ENCODE measurements around the gene PRKACA.

Gene PRKACA

GRCh38 chr19:14117668-14118164 is at the start of gene PRKACA:
TSS of gene PRKACA (minus strand) at chr19:14117762. CDS start at chr19:14117547, 215 bp downstream.
- intact Hi-C loops (cut with DNase I), result loop anchor here (5.0 kb wide), 1 partner anchor 35 kb away; no protein-coding TSS in a partner anchor
- peak; percentile 98 to 100 (median 100) for DNase-seq

- intact Hi-C loops (cut with DNase I), result no loop called here
- DNase-seq, result no peak
These were observed 49.5 kb upstream of the PRKACA start for GRCh38 chr19:14166999-14167575.

DNA sequence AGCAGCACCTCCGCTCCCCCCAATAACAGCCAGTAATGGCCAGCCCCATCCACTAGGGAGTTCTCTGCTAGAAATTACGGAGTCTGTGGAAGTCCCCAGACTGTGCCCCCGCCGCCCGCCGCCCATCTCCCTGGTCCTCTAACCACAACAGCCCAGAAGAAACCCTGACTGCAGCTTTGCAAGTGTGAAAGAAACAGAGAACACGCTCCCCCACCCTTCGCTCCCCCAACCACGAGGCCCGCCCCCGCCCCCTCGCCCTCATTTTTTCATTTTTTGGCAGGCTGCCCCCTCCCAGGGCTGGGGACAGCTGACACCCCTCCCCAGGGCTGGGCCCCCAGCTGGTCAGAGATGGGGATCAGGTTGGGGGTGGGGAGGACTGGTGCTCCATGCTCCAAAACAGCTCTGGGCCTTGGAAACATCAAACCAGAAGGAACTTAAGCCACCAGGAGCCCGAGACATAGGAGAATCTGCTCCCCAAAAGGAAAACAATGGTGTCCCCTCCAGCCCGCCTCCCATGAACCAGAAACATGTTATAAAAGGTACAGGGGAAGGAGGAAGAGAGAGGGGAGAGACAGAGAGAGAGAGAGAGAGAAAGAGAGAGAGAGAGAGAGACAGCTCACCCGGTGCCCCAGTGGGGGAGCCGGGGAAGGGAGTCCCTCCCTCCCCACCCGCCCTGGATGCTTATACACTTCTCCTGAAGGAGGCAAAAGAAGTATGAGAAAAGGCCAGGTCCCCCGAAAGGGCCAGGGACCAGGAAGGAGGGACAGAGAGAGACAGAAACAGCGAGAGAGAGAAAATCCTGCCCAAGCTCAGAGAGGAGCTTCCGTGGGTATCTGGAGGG is 48.6 kb upstream of the PRKACA start:
- intact Hi-C loops (cut with DNase I), result no loop called here
- no peak for DNase-seq

DNA sequence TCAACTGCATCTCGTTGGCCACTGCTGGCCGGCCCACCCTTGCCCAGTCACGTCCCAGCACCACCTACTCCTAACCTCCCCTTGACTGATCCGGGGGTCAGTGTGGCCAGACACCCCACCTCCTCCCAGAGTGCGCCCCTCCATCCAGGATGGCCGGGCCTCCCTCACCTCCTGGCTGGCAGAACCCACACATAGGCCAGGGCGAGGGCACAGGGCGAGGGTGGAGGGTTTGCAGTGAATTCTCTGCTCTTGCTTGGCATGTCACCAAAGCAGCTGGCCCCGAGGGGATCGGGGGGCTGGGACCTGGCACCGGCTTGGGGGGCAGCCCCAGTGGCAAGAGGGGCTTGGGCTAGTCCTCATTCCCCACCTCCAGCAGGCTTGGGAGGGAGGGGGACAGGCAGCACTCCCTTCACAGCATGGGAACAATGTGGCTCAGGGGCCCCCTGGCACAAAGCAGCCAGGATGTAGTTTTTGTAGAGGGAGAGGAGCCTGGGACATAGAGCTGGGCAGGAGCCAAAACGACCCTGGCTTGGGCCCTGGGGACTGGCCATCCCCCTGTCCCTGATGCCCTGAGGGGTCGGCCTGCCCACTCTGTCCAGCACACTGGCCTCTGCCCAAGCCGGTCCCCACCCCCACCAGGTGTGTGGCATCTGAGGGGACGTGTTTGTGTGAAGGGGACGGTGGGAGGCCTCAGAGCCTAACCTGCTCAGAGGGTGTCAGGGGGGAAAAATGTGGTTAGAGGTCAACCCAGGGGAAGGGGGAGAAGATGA is 47.3 kb upstream of the PRKACA start:
- no peak for DNase-seq
- intact Hi-C loops (cut with DNase I), result no loop called here

DNA sequence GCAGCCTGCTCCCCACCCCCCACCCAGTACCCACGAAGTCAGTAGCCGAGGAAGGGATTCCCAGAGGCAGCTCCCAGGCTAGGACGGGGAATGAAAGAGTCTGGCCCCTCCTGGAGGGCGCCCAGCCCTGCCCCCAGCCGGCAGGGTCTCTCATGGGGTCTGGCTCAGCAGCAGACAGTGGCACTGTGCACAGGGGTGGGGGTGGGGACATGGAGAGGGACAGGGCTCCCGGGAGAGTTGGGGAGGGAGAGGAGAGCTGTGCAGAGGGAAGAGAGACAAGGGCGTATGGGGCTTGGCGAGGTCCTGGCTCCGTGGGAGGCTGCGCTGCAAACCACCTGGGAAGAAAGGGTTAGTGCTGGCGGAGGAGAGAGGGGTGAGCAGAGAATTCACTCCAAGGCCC is 46.5 kb upstream of the PRKACA start:
- intact Hi-C loops (cut with DNase I), result no loop called here
- no peak for DNase-seq

DNA sequence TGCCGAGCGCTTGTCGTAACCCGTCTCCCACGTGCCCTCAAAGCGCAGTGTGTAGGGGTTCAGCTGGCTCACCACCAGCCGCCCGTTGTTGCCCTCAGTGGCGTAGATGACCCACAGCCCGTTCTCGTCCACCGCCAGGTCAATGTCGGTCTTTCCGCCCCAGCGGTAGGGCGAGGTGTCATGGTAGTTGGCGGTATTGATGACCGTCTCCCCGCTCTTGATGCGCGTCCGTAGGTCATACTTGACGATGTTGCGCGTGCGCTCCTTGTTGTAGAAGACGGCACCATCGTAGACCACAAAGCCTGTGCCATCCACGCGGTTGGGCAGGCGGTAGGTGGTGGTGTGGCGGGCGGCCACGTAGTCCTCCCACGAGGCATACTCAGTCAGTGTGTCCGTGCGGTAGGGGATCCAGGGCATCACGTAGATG is 45.3 kb upstream of the PRKACA start:
- intact Hi-C loops (cut with DNase I), result no loop called here
- DNase-seq, result no peak

- intact Hi-C loops (cut with DNase I), result no loop called here
- DNase-seq, result no peak
These were observed 43.7 kb upstream of the PRKACA start for GRCh38 chr19:14161305-14161704.

GRCh38 chr19:14160017-14160703 is 42.6 kb upstream of the PRKACA start:
- intact Hi-C loops (cut with DNase I), result no loop called here

GRCh38 chr19:14159059-14159458 is 41.5 kb upstream of the PRKACA start:
- intact Hi-C loops (cut with DNase I), result no loop called here
- DNase-seq, result no peak

More at GRCh38 chr19:14160017-14160703, 42.6 kb upstream of the PRKACA start:
- DNase-seq, result no peak

DNA sequence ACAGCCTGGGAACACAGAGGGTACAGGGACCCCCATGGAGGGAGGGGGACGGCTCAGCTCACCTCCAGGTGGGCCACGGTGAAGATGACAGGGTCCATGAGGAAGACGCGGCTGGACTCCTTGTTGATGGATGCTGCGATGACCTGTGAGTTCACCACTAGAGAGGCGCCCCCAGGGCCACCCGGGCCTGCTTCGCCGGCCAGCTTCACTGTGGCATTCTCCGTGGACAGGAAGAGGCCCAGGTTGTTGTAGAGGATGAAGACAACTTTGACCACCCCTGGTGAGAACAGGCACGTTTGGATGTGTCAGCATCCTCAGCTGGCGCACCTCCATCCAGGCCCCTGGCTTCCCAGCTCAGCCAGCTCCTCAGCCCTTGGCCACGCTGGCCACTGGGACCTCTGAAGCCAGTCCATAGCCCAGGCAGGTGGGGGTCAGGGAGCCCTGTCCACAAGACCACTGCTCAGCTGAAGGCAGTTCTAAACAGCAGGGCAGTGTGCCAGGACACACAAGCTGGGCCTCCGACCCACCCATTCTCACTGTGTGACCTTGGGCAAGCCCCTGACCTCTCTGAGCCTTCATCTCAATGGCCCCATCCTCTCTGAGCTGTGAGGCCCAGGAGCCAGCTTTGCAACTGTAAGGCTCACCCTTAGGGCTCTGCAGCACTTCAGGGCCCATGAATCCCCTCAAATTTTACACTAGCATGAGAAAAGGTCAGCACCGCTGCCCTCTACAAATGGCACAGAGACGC is 40.9 kb upstream of the PRKACA start:
- intact Hi-C loops (cut with DNase I), result no loop called here
- DNase-seq, result no peak

- intact Hi-C loops (cut with DNase I), result no loop called here
- no peak for DNase-seq
These were observed 39.6 kb upstream of the PRKACA start for GRCh38 chr19:14156971-14157717.

DNA sequence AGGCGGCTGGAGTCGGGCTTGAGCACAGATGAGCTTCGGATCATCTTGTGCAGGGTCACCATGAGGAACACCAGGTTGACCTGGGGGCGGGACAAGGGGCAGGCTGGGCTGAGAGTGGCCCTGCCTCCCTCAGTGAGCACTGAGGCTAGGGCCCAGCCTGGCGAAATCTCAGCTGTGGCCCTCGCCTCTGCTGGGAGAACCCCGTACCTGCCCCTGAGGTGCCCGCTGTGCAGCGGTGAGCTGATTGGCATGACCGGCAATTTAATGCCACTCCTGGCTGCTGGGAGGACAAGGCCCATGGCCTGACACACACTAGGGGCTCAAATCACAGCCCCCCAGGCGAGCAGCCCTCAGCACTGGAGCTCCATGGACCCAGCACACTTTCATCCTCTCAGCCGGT is 38.6 kb upstream of the PRKACA start:
- DNase-seq, result no peak
- intact Hi-C loops (cut with DNase I), result no loop called here

GRCh38 chr19:14155371-14155770 is 37.8 kb upstream of the PRKACA start:
- intact Hi-C loops (cut with DNase I), result no loop called here
- no peak for DNase-seq

- intact Hi-C loops (cut with DNase I), result no loop called here
- DNase-seq, result no peak
These were observed 35.2 kb upstream of the PRKACA start for GRCh38 chr19:14152713-14153112.

GRCh38 chr19:14150770-14151661 is 33.5 kb upstream of the PRKACA start:
- intact Hi-C loops (cut with DNase I), result no loop called here
- DNase-seq, result no peak

DNA sequence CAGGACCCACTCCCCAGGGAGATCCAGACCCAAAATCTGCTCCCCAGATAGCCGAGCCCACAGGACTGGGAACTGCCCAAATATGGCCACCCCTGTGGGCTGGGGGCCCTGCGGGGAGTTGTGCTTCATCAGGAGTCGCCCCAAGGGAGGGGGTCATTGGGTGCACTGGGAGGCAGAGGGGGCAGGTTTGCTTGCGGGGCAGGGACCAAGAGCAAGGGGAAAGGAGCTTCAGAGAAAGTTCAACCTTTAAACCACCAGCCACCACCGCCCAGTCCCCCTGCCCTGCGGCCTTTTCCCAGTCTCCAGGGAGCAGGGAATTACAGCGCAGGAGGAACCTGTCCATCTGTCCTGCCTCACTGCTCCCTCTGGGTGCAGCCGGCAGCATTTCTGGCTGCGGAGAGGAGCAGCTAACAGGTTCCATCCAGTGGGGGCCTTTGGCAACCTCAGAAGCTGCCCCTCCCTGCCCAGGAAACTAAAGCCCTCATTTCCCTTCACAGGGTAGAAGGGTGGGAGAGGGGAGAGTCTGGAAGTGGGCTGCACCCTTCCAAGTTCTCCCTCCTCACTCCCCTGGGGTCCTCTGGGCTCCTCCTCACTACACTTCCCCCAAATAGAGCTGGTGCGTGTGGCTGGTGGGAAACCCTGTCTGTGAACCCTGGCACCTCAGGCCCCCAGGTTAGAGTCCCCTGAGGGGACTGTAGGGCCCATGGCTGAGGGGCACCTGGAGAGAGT is 32.6 kb upstream of the PRKACA start:
- intact Hi-C loops (cut with DNase I), result no loop called here
- no peak for DNase-seq
